ENCODE results near the gene TFB1M. TPM values are rescaled to one million over a fixed set of nuclear protein-coding genes. Genes with fewer than 3 reads are reported as not detected.
"Not testable (repeated sequence)": the region's sequence is repeated elsewhere in the genome, so short reads cannot be mapped to it uniquely, and the experiment has no call there.

TFB1M gene
- total RNA-seq, 2 experiments from 2014 or later = 45.1 to 48.5 TPM

GRCh38 chr6:155341130-155341828 lies 27.0 kb upstream of the TFB1M start:
- H3K9me3 Mint-ChIP-seq = peaks cover 38% of the 10 kb centered on the region
- H3K36me3 Mint-ChIP-seq = peaks cover 5% of the 10 kb centered on the region
- H3K4me1 Mint-ChIP-seq (ENCODE audit: low read depth) = peaks cover 21% of the 10 kb centered on the region
- DNase-seq = no peak
- H3K27ac Mint-ChIP-seq = no peak overlapping the region
- H3K4me3 Mint-ChIP-seq = no peak overlapping the region
- ChIA-PET CTCF (no interaction called here), POLR2A (no interaction called here)
- no peaks in the 10 kb centered on the region for H3K27me3 Mint-ChIP-seq
- intact Hi-C loops (cut with micrococcal nuclease) = no loop called here

- Mint-ChIP-seq H3K9me3 (peaks cover 39% of the 10 kb centered on the region), H3K27ac (no peak overlapping the region), H3K36me3 (peaks cover 5% of the 10 kb centered on the region), H3K4me3 (no peak overlapping the region), H3K27me3 (no peaks in the 10 kb centered on the region), H3K4me1 (ENCODE audit: low read depth) (peaks cover 21% of the 10 kb centered on the region)
- intact Hi-C loops (cut with micrococcal nuclease) = no loop called here
- DNase-seq = no peak
- ChIA-PET CTCF (interaction anchor here (0.6 kb wide), 1 partner anchor 417 kb away, joined by 3 read pairs; no protein-coding TSS in a partner anchor), POLR2A (no interaction called here)
Measured at GRCh38 chr6:155340464-155341129, 26.3 kb upstream of the TFB1M start.

- Mint-ChIP-seq H3K4me1 (ENCODE audit: low read depth) (peaks cover 21% of the 10 kb centered on the region), H3K9me3 (peaks cover 42% of the 10 kb centered on the region)
- H3K27me3 Mint-ChIP-seq, H3K27ac Mint-ChIP-seq, H3K36me3 Mint-ChIP-seq, POLR2A ChIA-PET, H3K4me3 Mint-ChIP-seq, DNase-seq: not testable (repeated sequence)
- CTCF ChIA-PET = interaction anchor here (0.6 to 0.7 kb wide), 2 partner anchors 417 to 650 kb away, joined by 3 read pairs; no protein-coding TSS in a partner anchor
- intact Hi-C loops (cut with micrococcal nuclease) = loop anchor here (10.0 kb wide), 1 partner anchor 1225 kb away; no protein-coding TSS in a partner anchor
Measured at GRCh38 chr6:155339929-155340328, 25.6 kb upstream of the TFB1M start.

- CTCF ChIA-PET = interaction anchor here (0.6 kb wide), 1 partner anchor 911 kb away, joined by 3 read pairs; no protein-coding TSS in a partner anchor
- H3K27ac Mint-ChIP-seq, H3K36me3 Mint-ChIP-seq, H3K4me3 Mint-ChIP-seq, DNase-seq, H3K27me3 Mint-ChIP-seq, POLR2A ChIA-PET: not testable (repeated sequence)
- intact Hi-C loops (cut with micrococcal nuclease) = loop anchor here (10.0 kb wide), 1 partner anchor 1227 kb away; no protein-coding TSS in a partner anchor
- Mint-ChIP-seq H3K4me1 (ENCODE audit: low read depth) (peaks cover 29% of the 10 kb centered on the region), H3K9me3 (peaks cover 42% of the 10 kb centered on the region)
Measured at GRCh38 chr6:155338237-155338636, 24.0 kb upstream of the TFB1M start.

DNA sequence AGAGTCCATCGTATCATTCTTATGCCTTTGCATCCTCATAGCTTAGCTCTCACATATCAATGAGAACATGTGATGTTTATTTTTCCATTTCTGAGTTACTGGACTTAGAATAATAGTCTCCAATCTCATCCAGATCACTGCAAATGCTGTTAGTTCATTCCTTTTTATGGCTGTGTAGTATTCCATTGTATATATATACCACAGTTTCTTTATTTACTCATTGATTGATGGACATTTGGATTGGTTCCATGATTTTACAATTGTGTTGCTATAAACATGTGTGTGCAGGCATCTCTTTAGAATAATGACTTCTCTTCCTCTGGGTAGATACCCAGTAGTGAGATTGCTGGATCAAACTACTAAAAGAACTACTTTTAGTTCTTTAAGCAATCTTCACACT lies 21.0 kb upstream of the TFB1M start:
- ChIA-PET CTCF (no interaction called here), POLR2A (no interaction called here)
- peaks cover 36% of the 10 kb centered on the region for H3K9me3 Mint-ChIP-seq
- no peak for DNase-seq
- H3K36me3 Mint-ChIP-seq = peaks cover 3% of the 10 kb centered on the region
- H3K4me1 Mint-ChIP-seq (ENCODE audit: low read depth) = peaks cover 33% of the 10 kb centered on the region
- H3K4me3 Mint-ChIP-seq = no peak overlapping the region
- H3K27me3 Mint-ChIP-seq = no peaks in the 10 kb centered on the region
- intact Hi-C loops (cut with micrococcal nuclease) = loop anchor here (10.0 kb wide), 1 partner anchor 1230 kb away; no protein-coding TSS in a partner anchor
- H3K27ac Mint-ChIP-seq = no peak overlapping the region

DNA sequence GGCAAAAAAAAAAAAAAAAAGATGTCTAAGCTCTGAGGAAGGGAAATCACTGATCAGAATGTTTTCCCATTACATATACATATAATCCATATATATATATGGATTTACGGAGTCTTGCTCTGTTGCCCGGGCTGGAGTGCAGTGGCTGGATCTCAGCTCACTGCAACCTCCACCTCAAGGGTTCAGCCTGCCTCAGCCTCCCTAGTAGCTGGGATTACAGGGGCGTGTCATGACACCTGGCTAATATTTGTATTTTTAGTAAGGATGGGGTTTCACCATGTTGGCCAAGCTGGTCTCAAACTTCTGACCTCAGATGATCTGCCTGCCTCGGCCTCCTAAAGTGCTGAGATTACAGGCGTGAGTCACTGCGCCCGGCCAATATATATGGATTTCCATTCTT lies 19.8 kb upstream of the TFB1M start:
- ChIA-PET CTCF (interaction anchor here (0.6 kb wide), 1 partner anchor 61 kb away, joined by 3 read pairs; no protein-coding TSS in a partner anchor), POLR2A (interaction anchor here (0.6 kb wide), 1 partner anchor 283 kb away, joined by 3 read pairs; no protein-coding TSS in a partner anchor)
- intact Hi-C loops (cut with micrococcal nuclease) = loop anchor here (10.0 kb wide), 1 partner anchor 1231 kb away; no protein-coding TSS in a partner anchor
- not testable (repeated sequence) for H3K36me3 Mint-ChIP-seq, H3K27me3 Mint-ChIP-seq, H3K4me3 Mint-ChIP-seq, DNase-seq
- Mint-ChIP-seq H3K4me1 (ENCODE audit: low read depth) (peaks cover 32% of the 10 kb centered on the region), H3K9me3 (peaks cover 32% of the 10 kb centered on the region), H3K27ac (peak overlapping the region; percentile 76)

- peak overlapping the region; percentile 76 for H3K27ac Mint-ChIP-seq
- peaks cover 28% of the 10 kb centered on the region for H3K4me1 Mint-ChIP-seq (ENCODE audit: low read depth)
- POLR2A ChIA-PET = no interaction called here
- CTCF ChIA-PET = no interaction called here
- peak; percentile 39 for DNase-seq
- peaks cover 29% of the 10 kb centered on the region for H3K9me3 Mint-ChIP-seq
- H3K27me3 Mint-ChIP-seq = no peaks in the 10 kb centered on the region
- peak overlapping the region; percentile 33 for H3K4me3 Mint-ChIP-seq
- intact Hi-C loops (cut with micrococcal nuclease) = loop anchor here (1.0 to 10.0 kb wide), 3 partner anchors 85 to 1231 kb away; no protein-coding TSS in a partner anchor
- H3K36me3 Mint-ChIP-seq = no peaks in the 10 kb centered on the region
Measured at GRCh38 chr6:155333414-155333813, 19.1 kb upstream of the TFB1M start.

- ChIA-PET CTCF (interaction anchor here (2.0 kb wide), 1 partner anchor 198 kb away, joined by 6 read pairs; no protein-coding TSS in a partner anchor), POLR2A (no interaction called here)
- no peak for DNase-seq
- intact Hi-C loops (cut with micrococcal nuclease) = loop anchor here (10.0 kb wide), 1 partner anchor 1234 kb away; no protein-coding TSS in a partner anchor
- Mint-ChIP-seq H3K9me3 (peaks cover 10% of the 10 kb centered on the region), H3K27ac (no peak overlapping the region), H3K4me1 (ENCODE audit: low read depth) (peaks cover 26% of the 10 kb centered on the region), H3K36me3 (no peaks in the 10 kb centered on the region), H3K27me3 (no peaks in the 10 kb centered on the region), H3K4me3 (no peak overlapping the region)
Measured at GRCh38 chr6:155330922-155331321, 16.6 kb upstream of the TFB1M start.

- Mint-ChIP-seq H3K36me3 (no peaks in the 10 kb centered on the region), H3K9me3 (peaks cover 3% of the 10 kb centered on the region), H3K27ac (no peak overlapping the region), H3K4me3 (no peak overlapping the region), H3K4me1 (ENCODE audit: low read depth) (peaks cover 26% of the 10 kb centered on the region), H3K27me3 (no peaks in the 10 kb centered on the region)
- POLR2A ChIA-PET = no interaction called here
- CTCF ChIA-PET = interaction anchor here (0.6 to 2.0 kb wide), 5 partner anchors 148 to 1235 kb away, joined by 3 to 6 read pairs (median 3); no protein-coding TSS in a partner anchor
- no peak for DNase-seq
- intact Hi-C loops (cut with micrococcal nuclease) = loop anchor here (10.0 kb wide), 1 partner anchor 1235 kb away; no protein-coding TSS in a partner anchor
Measured at GRCh38 chr6:155330133-155330734, 15.9 kb upstream of the TFB1M start.

DNA sequence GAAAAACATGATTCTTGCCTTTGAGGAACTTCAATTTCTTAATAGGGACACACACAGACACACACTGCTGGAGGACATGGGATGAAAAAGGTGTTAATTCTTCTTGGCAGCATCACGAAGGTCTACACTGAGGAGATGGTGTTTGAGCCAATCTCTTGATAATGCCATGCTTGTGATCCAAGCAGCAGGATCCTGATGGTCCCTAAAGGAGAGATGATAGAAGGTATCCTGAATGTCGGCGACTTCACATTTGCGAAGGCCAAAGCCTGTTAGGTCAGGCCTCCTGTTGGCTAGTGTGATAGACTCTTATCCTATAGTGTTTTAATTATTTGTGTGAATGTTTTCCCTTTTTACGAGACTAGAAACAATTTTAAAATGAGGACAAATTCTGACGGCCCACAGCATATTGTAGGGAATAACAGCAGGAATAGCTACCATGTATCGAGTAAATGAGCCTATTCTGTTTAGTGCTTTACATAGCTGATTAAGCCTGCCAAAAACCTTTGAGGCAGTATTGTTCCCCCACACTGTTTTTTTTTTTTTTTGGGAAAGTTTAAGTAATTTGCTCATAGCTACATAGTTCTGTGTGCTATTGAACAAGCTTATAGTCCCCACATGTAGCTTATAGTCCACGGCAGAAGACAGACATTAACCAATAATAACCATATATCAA lies 15.3 kb upstream of the TFB1M start:
- H3K9me3 Mint-ChIP-seq = no peaks in the 10 kb centered on the region
- CTCF ChIA-PET = interaction anchor here (0.6 to 3.3 kb wide), 9 partner anchors 13 to 1235 kb away, joined by 3 to 26 read pairs (median 4); no protein-coding TSS in a partner anchor
- H3K27ac Mint-ChIP-seq = no peak overlapping the region
- no peaks in the 10 kb centered on the region for H3K27me3 Mint-ChIP-seq
- intact Hi-C loops (cut with micrococcal nuclease) = loop anchor here (2.0 to 10.0 kb wide), 3 partner anchors 299 to 1235 kb away; no protein-coding TSS in a partner anchor
- H3K36me3 Mint-ChIP-seq = no peaks in the 10 kb centered on the region
- POLR2A ChIA-PET = no interaction called here
- no peak overlapping the region for H3K4me3 Mint-ChIP-seq
- no peak for DNase-seq
- peaks cover 26% of the 10 kb centered on the region for H3K4me1 Mint-ChIP-seq (ENCODE audit: low read depth)

Measured in activated CD4-positive, alpha-beta memory T cell treated with anti-CD3 and anti-CD28 coated beads for 36 hours (primary cell).